Breast epithelium (tissue), 3 donors: ENCODE results near the gene AFAP1.

Experiments
- POLR2A ChIP-seq: fragments of 450-650 bp; IDR thresholded peaks from one replicate; pipeline ENCODE4 v1.6.1; 2016; ENCODE audit warnings: antibody characterized with exemption, mild to moderate bottlenecking, moderate library complexity
- POLR2AphosphoS5 ChIP-seq, 3 donors: sonication (generic); formaldehyde crosslinking; IDR thresholded peaks; one replicate each; pipeline ENCODE4 v1.6.1; 2017; ENCODE audit warnings: antibody characterized with exemption in 3 of 3
- TF ChIP-seq, protein P1 (sequence below), 3 donors: fragments of 450-650 bp; IDR thresholded peaks; one replicate each; pipeline ENCODE4 v1.5.1; 2016 to 2017; ENCODE audit warnings: antibody characterized with exemption in 3 of 3, mild to moderate bottlenecking in 3 of 3, moderate library complexity in 3 of 3

DNA sequence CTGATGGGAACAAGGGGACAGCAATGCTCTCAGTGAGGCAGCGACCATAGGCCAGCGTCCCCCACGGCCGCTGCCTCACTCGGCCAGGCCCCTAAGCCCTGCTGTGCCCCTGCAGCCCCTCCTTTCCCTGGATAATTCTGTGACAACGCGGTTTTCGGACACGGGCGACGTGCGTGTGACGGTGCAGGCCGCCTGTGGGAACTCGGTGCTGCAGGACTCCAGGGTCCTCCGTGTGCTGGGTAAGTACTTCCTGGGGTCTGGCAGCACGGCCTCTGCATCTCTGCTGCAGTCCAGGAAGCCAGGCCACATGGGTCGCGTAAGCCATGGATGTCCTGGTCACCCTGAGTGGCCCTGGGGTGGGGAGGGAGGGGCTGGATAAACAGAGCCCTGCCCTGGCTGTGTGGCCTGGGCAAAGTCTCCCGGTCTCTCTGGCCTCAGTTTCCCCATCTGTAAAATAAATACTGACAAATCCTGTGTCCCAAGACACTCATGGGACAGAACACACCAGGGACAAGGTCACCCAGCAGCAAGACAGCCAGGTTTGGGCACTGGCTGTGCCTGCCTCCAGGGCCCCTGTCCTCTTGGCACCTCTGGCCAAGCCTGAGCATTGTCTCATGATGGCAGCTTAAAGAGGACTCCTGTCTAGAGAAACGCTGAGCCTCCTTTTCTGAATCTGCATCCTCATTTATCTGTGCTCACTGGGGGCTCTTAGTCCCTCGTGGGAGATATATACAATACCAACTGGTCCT lies 212.8 kb downstream of the AFAP1 start:
- TF ChIP-seq, protein P1, sequence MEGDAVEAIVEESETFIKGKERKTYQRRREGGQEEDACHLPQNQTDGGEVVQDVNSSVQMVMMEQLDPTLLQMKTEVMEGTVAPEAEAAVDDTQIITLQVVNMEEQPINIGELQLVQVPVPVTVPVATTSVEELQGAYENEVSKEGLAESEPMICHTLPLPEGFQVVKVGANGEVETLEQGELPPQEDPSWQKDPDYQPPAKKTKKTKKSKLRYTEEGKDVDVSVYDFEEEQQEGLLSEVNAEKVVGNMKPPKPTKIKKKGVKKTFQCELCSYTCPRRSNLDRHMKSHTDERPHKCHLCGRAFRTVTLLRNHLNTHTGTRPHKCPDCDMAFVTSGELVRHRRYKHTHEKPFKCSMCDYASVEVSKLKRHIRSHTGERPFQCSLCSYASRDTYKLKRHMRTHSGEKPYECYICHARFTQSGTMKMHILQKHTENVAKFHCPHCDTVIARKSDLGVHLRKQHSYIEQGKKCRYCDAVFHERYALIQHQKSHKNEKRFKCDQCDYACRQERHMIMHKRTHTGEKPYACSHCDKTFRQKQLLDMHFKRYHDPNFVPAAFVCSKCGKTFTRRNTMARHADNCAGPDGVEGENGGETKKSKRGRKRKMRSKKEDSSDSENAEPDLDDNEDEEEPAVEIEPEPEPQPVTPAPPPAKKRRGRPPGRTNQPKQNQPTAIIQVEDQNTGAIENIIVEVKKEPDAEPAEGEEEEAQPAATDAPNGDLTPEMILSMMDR (IDR thresholded peaks at IDR 0.05), result no peak
- TF ChIP-seq POLR2A, result no peak
- no peak for TF ChIP-seq POLR2AphosphoS5 (IDR thresholded peaks at IDR 0.05)
